ENCODE measurements around the gene NFE2. TPM values are rescaled to one million over a fixed set of nuclear protein-coding genes. Genes with fewer than 3 reads are reported as not detected.

NFE2 gene
- total and polyA plus RNA-seq, 2 of the 8 experiments (the other 6 are each of a cell fraction or from before 2014, with no cell fraction given): 2.0 to 6.1 TPM

- H3K9ac ChIP-seq (replicated peaks in 1 of 4; ENCODE audit: extremely low read depth in 1 of 4, low read depth in 3 of 4, low read length in 3 of 4): no peak overlapping the region
- peaks cover 3% of the 10 kb centered on the region; the same call in 1 of the 2 replicates for H3K79me1 ChIP-seq (ENCODE audit: low read depth, low read length)
- H2AK5ac ChIP-seq (ENCODE audit: low read depth, low read length): no peak overlapping the region
- H4K5ac ChIP-seq (ENCODE audit: insufficient read length, low read depth, low read length): no peak overlapping the region
- ChIA-PET CTCF (ENCODE audit: partially characterized antibody) (interaction anchor here (0.8 to 34.6 kb wide), 20 partner anchors 8 to 132 kb away, joined by 3 to 618 read pairs (median 8); partner anchors contain the start of genes COPZ1 and NFE2), POLR2A (ENCODE audit: partially characterized antibody) (interaction anchor here (1.2 to 16.2 kb wide), 7 partner anchors 9 to 73 kb away, joined by 3 to 166 read pairs (median 49); partner anchors contain the start of genes CBX5, COPZ1 and HNRNPA1)
- no peaks in the 10 kb centered on the region for H3K36me3 ChIP-seq (ENCODE audit: control insufficient read depth in 2 of 4, insufficient read depth in 4 of 4, low read length in 3 of 4)
- H3K79me2 ChIP-seq (ENCODE audit: control insufficient read depth in 1 of 2, insufficient read depth in 2 of 2, low read length in 2 of 2): no peaks in the 10 kb centered on the region; a peak in 2 of 4 replicates
- H3K4me3 ChIP-seq (ENCODE audit: extremely low read depth in 1 of 4, insufficient read depth in 2 of 4, low read depth in 3 of 4, low read length in 4 of 4): no peak overlapping the region
- no peaks in the 10 kb centered on the region for H3K23me2 ChIP-seq (ENCODE audit: low read depth, low read length)
- peaks cover 0 to 9% of the 10 kb centered on the region in 2 experiments for H4K20me1 ChIP-seq (replicated peaks in 1 of 2; ENCODE audit: control insufficient read depth in 1 of 2, insufficient read depth in 2 of 2, low read length in 2 of 2)
- H4K91ac ChIP-seq (replicated peaks; ENCODE audit: insufficient read length, low read length): no peak overlapping the region
- no peaks in the 10 kb centered on the region for H3K27me3 ChIP-seq (replicated peaks in 1 of 4; ENCODE audit: control insufficient read depth in 3 of 4, extremely low read depth in 1 of 4, insufficient read depth in 3 of 4, low read length in 3 of 4)
- WGBS, 2 experiments (ENCODE audit: extremely low coverage in 1 of 2, insufficient coverage in 1 of 2, insufficient read length in 1 of 2, insufficient replicate concordance in 2 of 2, low coverage in 1 of 2, low lambda C conversion rate in 2 of 2, missing lambda C conversion rate in 1 of 2): 95% methylated on average over 4 of the region's 4 CpGs; no CpG with 5 or more reads in 1 of the 2 experiments
- no peak overlapping the region for H2BK12ac ChIP-seq (ENCODE audit: low read depth, low read length)
- no peak overlapping the region for H4K8ac ChIP-seq (ENCODE audit: extremely low read depth, insufficient read depth, low read length)
- H2BK120ac ChIP-seq (replicated peaks; ENCODE audit: low read depth, low read length): no peak overlapping the region
- no peak overlapping the region for H3K4ac ChIP-seq (replicated peaks; ENCODE audit: insufficient read length, low read depth, low read length)
- H3K14ac ChIP-seq (ENCODE audit: insufficient read length): no peak overlapping the region
- H2BK15ac ChIP-seq (ENCODE audit: low read length): no peak overlapping the region
- no peak overlapping the region for H2BK5ac ChIP-seq (ENCODE audit: low read depth, low read length)
- TF ChIP-seq SP4 (IDR thresholded peaks at IDR 0.05; ENCODE audit: low read length): no peak
- TF ChIP-seq TAF7 (optimal IDR thresholded peaks at IDR 0.05; ENCODE audit: borderline replicate concordance, low read depth, low read length): no peak
- TF ChIP-seq ATF2 (IDR thresholded peaks at IDR 0.05; ENCODE audit: low read length): no peak
- TF ChIP-seq, protein P1, sequence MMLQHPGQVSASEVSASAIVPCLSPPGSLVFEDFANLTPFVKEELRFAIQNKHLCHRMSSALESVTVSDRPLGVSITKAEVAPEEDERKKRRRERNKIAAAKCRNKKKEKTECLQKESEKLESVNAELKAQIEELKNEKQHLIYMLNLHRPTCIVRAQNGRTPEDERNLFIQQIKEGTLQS (IDR thresholded peaks at IDR 0.05; ENCODE audit: insufficient read depth, low read depth, low read length): no peak
- no peak for TF ChIP-seq USF2 (IDR thresholded peaks at IDR 0.05; ENCODE audit: low read length)
- H3K23ac ChIP-seq (ENCODE audit: insufficient read length): no peak overlapping the region
- no peak overlapping the region for H3K18ac ChIP-seq (ENCODE audit: extremely low read depth, low read length)
- H3K4me2 ChIP-seq (ENCODE audit: insufficient read depth in 1 of 2, low read depth in 2 of 2, low read length in 2 of 2): no peak overlapping the region
- no peak overlapping the region for H3K27ac ChIP-seq (ENCODE audit: low read depth, low read length)
- no peak overlapping the region for H3K56ac ChIP-seq (replicated peaks; ENCODE audit: insufficient read length, low read depth, low read length)
- no peak for DNase-seq (ENCODE audit: low read depth in 1 of 2, low spot score in 2 of 2)
- H2BK20ac ChIP-seq (ENCODE audit: low read length): no peak overlapping the region
- H3K9me3 ChIP-seq (ENCODE audit: insufficient read depth in 2 of 2, low read depth in 1 of 2, low read length in 1 of 2): no peaks in the 10 kb centered on the region
- no peak for FAIRE-seq
- peaks cover 0 to 6% (median 2%) of the 10 kb centered on the region in 4 experiments; a peak in 1 of 7 replicates for H3K4me1 ChIP-seq (replicated peaks in 1 of 4; ENCODE audit: control insufficient read depth in 3 of 4, insufficient read depth in 4 of 4, low read length in 3 of 4)
- no peak overlapping the region for H2AFZ ChIP-seq (ENCODE audit: low read length)
Observed at GRCh38 chr12:54333420-54334034, 32.7 kb upstream of the NFE2 start.

Measured in H1 (cell line).